Measurements from ENCODE around the gene FBXO47. TPM values are rescaled to one million over a fixed set of nuclear protein-coding genes. Genes with fewer than 3 reads are reported as not detected.

FBXO47 gene
- polyA plus RNA-seq, 2 donors: not detected

- no peaks in the 10 kb centered on the region for H3K9me3 ChIP-seq (ENCODE audit: control insufficient read depth in 2 of 2, insufficient read depth in 1 of 2, low read depth in 1 of 2, low read length in 1 of 2)
- no peaks in the 10 kb centered on the region for H3K27me3 ChIP-seq (ENCODE audit: control insufficient read depth in 1 of 2, insufficient read depth in 2 of 2, low read length in 2 of 2)
- WGBS, 2 donors: 61 to 63% methylated on average over 14 of the region's 14 CpGs
- peak within 1 kb of the TSS; percentile 17 to 69 for H3K27ac ChIP-seq (ENCODE audit: low read depth in 2 of 2, low read length in 1 of 2)
- no peaks in the 10 kb centered on the region for H3K36me3 ChIP-seq (ENCODE audit: control insufficient read depth in 2 of 2, insufficient read depth in 2 of 2, low read length in 1 of 2)
- peak within 1 kb of the TSS in 1 of 2 donors; percentile 7 for H3K4me3 ChIP-seq (ENCODE audit: low read depth in 1 of 2, low read length in 2 of 2)
- H3K4me1 ChIP-seq (ENCODE audit: control insufficient read depth in 2 of 2, insufficient read depth in 2 of 2, low read length in 1 of 2): peaks cover 3 to 5% of the 10 kb centered on the region in 2 donors
Measured at GRCh38 chr17:38925263-38925995, 41.8 kb downstream of the FBXO47 start, which contains the start of gene LASP1NB. LASP1NB (plus strand) TSS chr17:38925614.

- H3K9me3 ChIP-seq (ENCODE audit: control insufficient read depth in 2 of 2, insufficient read depth in 1 of 2, low read depth in 1 of 2, low read length in 1 of 2): no peaks in the 10 kb centered on the region
Measured at GRCh38 chr17:38922538-38923297, 44.5 kb downstream of the FBXO47 start.

GRCh38 chr17:38921756-38922411 lies 45.3 kb downstream of the FBXO47 start:
- H3K36me3 ChIP-seq (ENCODE audit: control insufficient read depth in 2 of 2, insufficient read depth in 2 of 2, low read length in 1 of 2): peaks cover 0 to 25% of the 10 kb centered on the region in 2 donors
- H3K4me1 ChIP-seq (ENCODE audit: control insufficient read depth in 2 of 2, insufficient read depth in 2 of 2, low read length in 1 of 2): peaks cover 3 to 5% of the 10 kb centered on the region in 2 donors
- WGBS, 2 donors: 67 to 72% methylated on average over 13 of the region's 13 CpGs
- no peaks in the 10 kb centered on the region for H3K9me3 ChIP-seq (ENCODE audit: control insufficient read depth in 2 of 2, insufficient read depth in 1 of 2, low read depth in 1 of 2, low read length in 1 of 2)
- H3K27ac ChIP-seq (ENCODE audit: low read depth in 2 of 2, low read length in 1 of 2): peak overlapping the region in 1 of 2 donors; percentile 37
- no peaks in the 10 kb centered on the region for H3K27me3 ChIP-seq (ENCODE audit: control insufficient read depth in 1 of 2, insufficient read depth in 2 of 2, low read length in 2 of 2)
- no peak overlapping the region for H3K4me3 ChIP-seq (ENCODE audit: low read depth in 1 of 2, low read length in 2 of 2)

More at GRCh38 chr17:38922538-38923297, 44.5 kb downstream of the FBXO47 start:
- 55 to 59% methylated on average over 6 of the region's 6 CpGs for WGBS, 2 donors
- H3K4me3 ChIP-seq (ENCODE audit: low read depth in 1 of 2, low read length in 2 of 2): no peak overlapping the region
- peak overlapping the region; percentile 14 to 26 for H3K27ac ChIP-seq (ENCODE audit: low read depth in 2 of 2, low read length in 1 of 2)
- H3K4me1 ChIP-seq (ENCODE audit: control insufficient read depth in 2 of 2, insufficient read depth in 2 of 2, low read length in 1 of 2): peaks cover 3 to 5% of the 10 kb centered on the region in 2 donors
- H3K27me3 ChIP-seq (ENCODE audit: control insufficient read depth in 1 of 2, insufficient read depth in 2 of 2, low read length in 2 of 2): no peaks in the 10 kb centered on the region
- H3K36me3 ChIP-seq (ENCODE audit: control insufficient read depth in 2 of 2, insufficient read depth in 2 of 2, low read length in 1 of 2): peaks cover 0 to 23% of the 10 kb centered on the region in 2 donors

- 74% methylated on average over 9 of the region's 9 CpGs for WGBS, 2 donors
- H3K27ac ChIP-seq (ENCODE audit: low read depth in 2 of 2, low read length in 1 of 2): peak overlapping the region in 1 of 2 donors; percentile 38
- H3K27me3 ChIP-seq (ENCODE audit: control insufficient read depth in 1 of 2, insufficient read depth in 2 of 2, low read length in 2 of 2): no peaks in the 10 kb centered on the region
- H3K9me3 ChIP-seq (ENCODE audit: control insufficient read depth in 2 of 2, insufficient read depth in 1 of 2, low read depth in 1 of 2, low read length in 1 of 2): no peaks in the 10 kb centered on the region
- peaks cover 2 to 3% of the 10 kb centered on the region in 2 donors for H3K4me1 ChIP-seq (ENCODE audit: control insufficient read depth in 2 of 2, insufficient read depth in 2 of 2, low read length in 1 of 2)
- peaks cover 1 to 30% of the 10 kb centered on the region in 2 donors for H3K36me3 ChIP-seq (ENCODE audit: control insufficient read depth in 2 of 2, insufficient read depth in 2 of 2, low read length in 1 of 2)
- H3K4me3 ChIP-seq (ENCODE audit: low read depth in 1 of 2, low read length in 2 of 2): no peak overlapping the region
Measured at GRCh38 chr17:38920374-38921291, 46.6 kb downstream of the FBXO47 start.

- WGBS, 2 donors: 96 to 97% methylated on average over 16 of the region's 16 CpGs
- Histone ChIP-seq H3K36me3 (ENCODE audit: control insufficient read depth in 2 of 2, insufficient read depth in 2 of 2, low read length in 1 of 2) (peaks cover 4 to 41% of the 10 kb centered on the region in 2 donors), H3K27ac (ENCODE audit: low read depth in 2 of 2, low read length in 1 of 2) (no peak overlapping the region), H3K4me3 (ENCODE audit: low read depth in 1 of 2, low read length in 2 of 2) (no peak overlapping the region), H3K9me3 (ENCODE audit: control insufficient read depth in 2 of 2, insufficient read depth in 1 of 2, low read depth in 1 of 2, low read length in 1 of 2) (no peaks in the 10 kb centered on the region), H3K4me1 (ENCODE audit: control insufficient read depth in 2 of 2, insufficient read depth in 2 of 2, low read length in 1 of 2) (peaks cover 2 to 3% of the 10 kb centered on the region in 2 donors), H3K27me3 (ENCODE audit: control insufficient read depth in 1 of 2, insufficient read depth in 2 of 2, low read length in 2 of 2) (no peaks in the 10 kb centered on the region)
Measured at GRCh38 chr17:38919316-38920078, 47.7 kb downstream of the FBXO47 start.

- H3K27ac ChIP-seq (ENCODE audit: low read depth in 2 of 2, low read length in 1 of 2): no peak overlapping the region
- H3K4me3 ChIP-seq (ENCODE audit: low read depth in 1 of 2, low read length in 2 of 2): no peak overlapping the region
- 89 to 96% methylated on average over 5 of the region's 5 CpGs for WGBS, 2 donors
- H3K36me3 ChIP-seq (ENCODE audit: control insufficient read depth in 2 of 2, insufficient read depth in 2 of 2, low read length in 1 of 2): peaks cover 8 to 47% of the 10 kb centered on the region in 2 donors
- H3K4me1 ChIP-seq (ENCODE audit: control insufficient read depth in 2 of 2, insufficient read depth in 2 of 2, low read length in 1 of 2): peaks cover 2 to 3% of the 10 kb centered on the region in 2 donors
- H3K9me3 ChIP-seq (ENCODE audit: control insufficient read depth in 2 of 2, insufficient read depth in 1 of 2, low read depth in 1 of 2, low read length in 1 of 2): no peaks in the 10 kb centered on the region
- H3K27me3 ChIP-seq (ENCODE audit: control insufficient read depth in 1 of 2, insufficient read depth in 2 of 2, low read length in 2 of 2): no peaks in the 10 kb centered on the region
Measured at GRCh38 chr17:38918916-38919315, 48.3 kb downstream of the FBXO47 start.

GRCh38 chr17:38918129-38918913 lies 48.9 kb downstream of the FBXO47 start:
- H3K27me3 ChIP-seq (ENCODE audit: control insufficient read depth in 1 of 2, insufficient read depth in 2 of 2, low read length in 2 of 2): no peaks in the 10 kb centered on the region
- H3K9me3 ChIP-seq (ENCODE audit: control insufficient read depth in 2 of 2, insufficient read depth in 1 of 2, low read depth in 1 of 2, low read length in 1 of 2): no peaks in the 10 kb centered on the region
- H3K27ac ChIP-seq (ENCODE audit: low read depth in 2 of 2, low read length in 1 of 2): no peak overlapping the region
- 85 to 86% methylated on average over 37 of the region's 37 CpGs for WGBS, 2 donors
- peaks cover 2 to 3% of the 10 kb centered on the region in 2 donors for H3K4me1 ChIP-seq (ENCODE audit: control insufficient read depth in 2 of 2, insufficient read depth in 2 of 2, low read length in 1 of 2)
- peaks cover 8 to 49% of the 10 kb centered on the region in 2 donors for H3K36me3 ChIP-seq (ENCODE audit: control insufficient read depth in 2 of 2, insufficient read depth in 2 of 2, low read length in 1 of 2)
- H3K4me3 ChIP-seq (ENCODE audit: low read depth in 1 of 2, low read length in 2 of 2): no peak overlapping the region

GRCh38 chr17:38917259-38917658 lies 49.9 kb downstream of the FBXO47 start:
- peaks cover 8 to 53% of the 10 kb centered on the region in 2 donors for H3K36me3 ChIP-seq (ENCODE audit: control insufficient read depth in 2 of 2, insufficient read depth in 2 of 2, low read length in 1 of 2)
- no peaks in the 10 kb centered on the region for H3K9me3 ChIP-seq (ENCODE audit: control insufficient read depth in 2 of 2, insufficient read depth in 1 of 2, low read depth in 1 of 2, low read length in 1 of 2)
- peak overlapping the region in 1 of 2 donors; percentile 54 for H3K27ac ChIP-seq (ENCODE audit: low read depth in 2 of 2, low read length in 1 of 2)
- no peaks in the 10 kb centered on the region for H3K27me3 ChIP-seq (ENCODE audit: control insufficient read depth in 1 of 2, insufficient read depth in 2 of 2, low read length in 2 of 2)
- whole genome bisulfite sequencing, 2 donors: 67 to 81% methylated on average over 3 of the region's 3 CpGs
- no peak overlapping the region for H3K4me3 ChIP-seq (ENCODE audit: low read depth in 1 of 2, low read length in 2 of 2)
- H3K4me1 ChIP-seq (ENCODE audit: control insufficient read depth in 2 of 2, insufficient read depth in 2 of 2, low read length in 1 of 2): peaks cover 2 to 4% of the 10 kb centered on the region in 2 donors
